Measurements from ENCODE around the gene CCNYL1.

- TF ChIP-seq FOXP2 (optimal IDR thresholded peaks at IDR 0.05; ENCODE audit: control extremely low read depth, extremely low read length, insufficient read depth) = no peak
- TF ChIP-seq EZH2 (IDR thresholded peaks at IDR 0.05) = no peak
- no peak for TF ChIP-seq POLR2AphosphoS5 (IDR thresholded peaks at IDR 0.05; ENCODE audit: borderline replicate concordance, low read depth, low read length)
These were observed 32.1 kb downstream of the CCNYL1 start for GRCh38 chr2:207743514-207743913.
